ENCODE data around the gene TBP. TPM values are rescaled to one million over a fixed set of nuclear protein-coding genes. Genes with fewer than 3 reads are reported as not detected.
A peak's percentile ranks its signal among the peaks of the same experiment; 100 is the strongest.

Gene TBP
- total RNA-seq, 2 experiments from 2014 or later = 23.9 to 27.4 TPM

DNA sequence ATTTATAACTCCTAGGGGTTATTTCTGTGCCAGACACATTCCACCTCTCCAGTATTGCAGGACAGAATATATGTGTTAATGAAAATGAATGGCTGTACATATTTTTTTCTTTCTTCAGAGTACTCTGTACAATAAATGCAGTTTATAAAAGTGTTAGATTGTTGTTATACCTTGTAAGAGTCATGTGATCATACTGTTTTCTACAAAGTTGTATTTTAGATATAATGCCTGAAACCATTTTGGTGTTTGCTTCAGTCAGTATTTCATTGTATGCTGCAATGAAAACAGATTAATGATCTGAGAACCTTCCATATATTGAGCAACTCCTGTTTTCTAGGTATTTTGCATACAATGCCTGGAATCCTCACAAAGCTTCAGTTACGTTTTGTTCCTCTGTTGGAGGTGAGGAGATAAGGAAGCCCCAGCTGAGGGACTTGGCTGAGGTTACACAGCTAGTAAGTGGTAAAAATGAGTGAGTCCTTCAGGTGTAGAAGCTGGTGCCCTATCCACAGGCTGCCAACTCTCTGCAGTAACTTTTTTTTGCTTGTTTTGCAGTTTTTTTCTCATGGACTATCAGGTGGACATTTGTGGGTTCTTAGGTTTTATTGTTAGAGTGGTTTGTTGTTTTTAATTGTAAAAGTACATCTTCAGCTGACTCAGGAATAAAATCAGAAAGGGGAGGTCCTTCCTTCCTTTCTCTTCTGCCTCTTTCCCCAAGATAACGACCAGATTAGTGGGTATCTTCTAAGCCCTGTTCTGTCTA is 18.7 kb downstream of the TBP start:
- ChIA-PET POLR2A (no interaction called here), CTCF (interaction anchor here (1.1 to 2.1 kb wide), 2 partner anchors 9 to 11 kb away, joined by 3 to 10 read pairs; partner anchors contain the start of gene PDCD2)
- Mint-ChIP-seq H3K4me1 (no peaks in the 10 kb centered on the region), H3K4me3 (no peak overlapping the region), H3K36me3 (ENCODE audit: low read depth) (peaks cover 35% of the 10 kb centered on the region), H3K27me3 (no peaks in the 10 kb centered on the region), H3K9me3 (ENCODE audit: low read depth) (no peaks in the 10 kb centered on the region), H3K27ac (no peak overlapping the region)
- ATAC-seq (no peak), DNase-seq (no peak)
- intact Hi-C loops (cut with DNase I, micrococcal nuclease) = no loop called here

DNA sequence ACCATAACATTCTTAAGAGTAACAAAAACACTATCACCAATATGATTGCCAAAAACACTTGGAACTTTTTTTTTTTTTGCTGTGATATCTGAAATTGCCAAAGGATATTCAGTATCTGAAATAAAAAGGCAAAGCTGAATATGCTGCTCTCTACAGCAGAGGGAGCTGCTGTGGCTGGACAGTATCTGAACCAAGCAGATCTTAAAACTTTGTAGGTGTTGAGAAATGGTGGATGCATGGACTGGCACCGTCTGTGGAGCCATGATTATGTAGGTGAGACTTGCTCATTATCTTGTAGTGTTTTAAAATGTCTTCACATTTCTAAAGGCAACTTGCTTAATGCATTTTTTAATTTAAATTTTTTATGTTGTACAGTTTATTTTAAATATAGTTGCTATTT is 21.1 kb downstream of the TBP start:
- peak overlapping the region; percentile 13 for H3K27ac Mint-ChIP-seq
- no peak overlapping the region for H3K4me3 Mint-ChIP-seq
- no peak for ATAC-seq
- DNase-seq = no peak
- CTCF ChIA-PET = interaction anchor here (1.0 to 2.1 kb wide), 5 partner anchors 9 to 694 kb away, joined by 3 to 10 read pairs (median 4); partner anchors contain the start of gene PDCD2
- H3K27me3 Mint-ChIP-seq = no peaks in the 10 kb centered on the region
- peaks cover 37% of the 10 kb centered on the region for H3K36me3 Mint-ChIP-seq (ENCODE audit: low read depth)
- POLR2A ChIA-PET = interaction anchor here (0.8 kb wide), 1 partner anchor 23 kb away, joined by 3 read pairs; no protein-coding TSS in a partner anchor
- intact Hi-C loops (cut with DNase I, micrococcal nuclease) = no loop called here
- H3K4me1 Mint-ChIP-seq = no peaks in the 10 kb centered on the region
- H3K9me3 Mint-ChIP-seq (ENCODE audit: low read depth) = no peaks in the 10 kb centered on the region

DNA sequence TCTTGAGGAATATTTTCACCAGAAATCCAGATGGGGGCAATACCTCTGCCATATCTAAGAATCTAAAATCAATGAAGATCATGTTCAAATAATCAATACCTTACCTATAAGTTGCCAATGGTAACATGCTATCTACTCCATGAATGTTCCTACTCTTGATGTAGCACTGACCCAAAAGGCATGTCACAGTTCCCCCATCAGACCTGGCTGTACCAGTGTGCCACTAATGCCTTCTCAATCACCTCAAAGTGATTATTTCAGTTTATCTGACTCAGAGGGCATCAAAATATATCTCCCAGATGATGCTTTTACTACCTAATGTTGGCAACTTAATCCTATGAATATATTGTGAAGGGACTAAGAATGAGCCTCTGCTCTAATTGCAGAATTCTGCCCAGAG is 24.7 kb downstream of the TBP start:
- H3K9me3 Mint-ChIP-seq (ENCODE audit: low read depth) = no peaks in the 10 kb centered on the region
- peak overlapping the region; percentile 7 for H3K27ac Mint-ChIP-seq
- ChIA-PET CTCF (no interaction called here), POLR2A (no interaction called here)
- H3K27me3 Mint-ChIP-seq = no peaks in the 10 kb centered on the region
- ATAC-seq (no peak), DNase-seq (no peak)
- H3K4me1 Mint-ChIP-seq = peaks cover 24% of the 10 kb centered on the region
- peaks cover 55% of the 10 kb centered on the region for H3K36me3 Mint-ChIP-seq (ENCODE audit: low read depth)
- no peak overlapping the region for H3K4me3 Mint-ChIP-seq
- intact Hi-C loops (cut with DNase I, micrococcal nuclease) = no loop called here

DNA sequence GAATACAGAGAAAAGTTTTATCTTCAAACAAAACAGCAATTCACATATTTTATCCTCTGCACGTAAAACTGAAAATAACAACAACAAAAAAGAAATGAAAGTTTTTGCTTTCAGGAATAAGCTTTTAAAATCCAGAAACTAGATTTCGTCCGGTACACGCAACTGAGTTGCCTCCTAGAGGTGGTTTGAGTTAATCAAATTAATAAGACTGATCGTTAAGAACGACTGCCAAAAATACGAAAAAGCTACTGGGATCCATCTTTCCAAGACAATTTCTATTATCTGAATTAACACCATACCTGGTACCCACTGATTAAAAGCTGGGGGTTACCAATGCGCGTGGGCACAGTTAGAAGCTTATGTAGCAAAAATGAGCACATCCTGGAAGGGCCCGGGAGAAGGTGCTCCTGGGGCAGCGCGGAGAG is 29.6 kb downstream of the TBP start:
- Mint-ChIP-seq H3K4me3 (peak overlapping the region; percentile 91), H3K27ac (peak overlapping the region; percentile 93), H3K27me3 (no peaks in the 10 kb centered on the region), H3K9me3 (ENCODE audit: low read depth) (no peaks in the 10 kb centered on the region), H3K4me1 (peaks cover 30% of the 10 kb centered on the region), H3K36me3 (ENCODE audit: low read depth) (peaks cover 46% of the 10 kb centered on the region)
- POLR2A ChIA-PET = interaction anchor here (1.7 kb wide), 1 partner anchor 32 kb away, joined by 5 read pairs; no protein-coding TSS in a partner anchor
- CTCF ChIA-PET = interaction anchor here (0.8 to 1.9 kb wide), 7 partner anchors 10 to 41 kb away, joined by 3 to 10 read pairs (median 4); partner anchors contain the start of gene PSMB1
- DNase-seq (no peak), ATAC-seq (no peak)
- intact Hi-C loops (cut with DNase I, micrococcal nuclease) = loop anchor here (1.0 kb wide), 4 partner anchors 29 to 881 kb away; partner anchors contain the start of genes FAM120B (in 2 of the 2), TBP (in 2 of the 2), C6orf120 (in 1 of the 2) and DYNLT2 (in 1 of the 2)

DNA sequence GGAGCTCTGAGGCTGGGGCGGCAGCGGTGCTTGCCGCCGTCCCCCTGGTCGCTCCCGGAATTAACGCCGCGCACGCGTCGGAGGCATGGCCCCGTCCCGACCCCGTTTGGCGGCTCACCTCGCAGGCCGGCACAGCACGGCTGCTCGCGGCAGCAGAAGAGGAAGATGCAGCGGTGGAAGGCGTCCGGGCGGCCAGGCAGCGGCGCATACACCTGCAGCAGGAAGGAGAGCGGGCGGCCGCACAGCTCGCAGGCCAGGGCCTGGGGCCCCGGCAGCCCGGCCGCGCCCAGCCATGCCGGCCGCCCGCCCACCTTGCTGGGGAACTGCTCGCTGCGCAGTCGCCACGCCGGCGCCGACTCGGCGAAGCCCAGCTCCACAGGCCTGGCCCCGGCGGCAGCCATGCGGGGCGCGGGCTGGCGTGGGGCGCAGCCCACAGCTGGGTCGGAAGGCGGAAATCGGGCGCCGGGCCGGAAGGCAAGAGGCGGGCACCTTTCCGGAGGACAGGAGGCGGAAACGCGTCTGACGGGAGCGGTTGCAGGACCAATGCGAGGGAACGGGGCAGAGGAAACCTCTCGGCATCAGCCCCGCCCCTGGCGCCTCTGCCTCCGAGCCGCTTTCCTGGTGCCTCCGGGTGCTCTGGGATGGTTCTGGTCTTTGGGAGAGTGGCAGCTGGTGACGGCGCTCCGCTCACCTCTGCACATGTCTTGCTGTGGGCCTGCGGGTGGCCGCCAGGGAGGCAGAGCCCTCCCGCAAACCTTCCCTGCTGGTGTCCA is 30.2 kb downstream of the TBP start, which contains the start of gene PDCD2:
Gene PDCD2, minus strand, starts transcription at position 457 of the 773 bp plus-strand sequence. Its CDS starts 56 bp downstream, at position 401.
- H3K4me3 Mint-ChIP-seq = peak within 1 kb of the TSS; percentile 91
- ChIA-PET CTCF (interaction anchor here (0.8 to 1.9 kb wide), 7 partner anchors 10 to 41 kb away, joined by 3 to 10 read pairs (median 4); partner anchors contain the start of gene PSMB1), POLR2A (interaction anchor here (1.7 kb wide), 1 partner anchor 32 kb away, joined by 5 read pairs; no protein-coding TSS in a partner anchor)
- H3K4me1 Mint-ChIP-seq = peaks cover 30% of the 10 kb centered on the region
- DNase-seq (peak; percentile 96), ATAC-seq (peak; percentile 96)
- H3K27ac Mint-ChIP-seq = peak within 1 kb of the TSS; percentile 95
- H3K27me3 Mint-ChIP-seq = no peaks in the 10 kb centered on the region
- intact Hi-C loops (cut with DNase I, micrococcal nuclease) = loop anchor here (1.0 kb wide), 4 partner anchors 30 to 882 kb away; partner anchors contain the start of genes FAM120B (in 2 of the 2), TBP (in 2 of the 2), C6orf120 (in 1 of the 2) and DYNLT2 (in 1 of the 2)
- H3K36me3 Mint-ChIP-seq (ENCODE audit: low read depth) = peaks cover 40% of the 10 kb centered on the region
- no peaks in the 10 kb centered on the region for H3K9me3 Mint-ChIP-seq (ENCODE audit: low read depth)

DNA sequence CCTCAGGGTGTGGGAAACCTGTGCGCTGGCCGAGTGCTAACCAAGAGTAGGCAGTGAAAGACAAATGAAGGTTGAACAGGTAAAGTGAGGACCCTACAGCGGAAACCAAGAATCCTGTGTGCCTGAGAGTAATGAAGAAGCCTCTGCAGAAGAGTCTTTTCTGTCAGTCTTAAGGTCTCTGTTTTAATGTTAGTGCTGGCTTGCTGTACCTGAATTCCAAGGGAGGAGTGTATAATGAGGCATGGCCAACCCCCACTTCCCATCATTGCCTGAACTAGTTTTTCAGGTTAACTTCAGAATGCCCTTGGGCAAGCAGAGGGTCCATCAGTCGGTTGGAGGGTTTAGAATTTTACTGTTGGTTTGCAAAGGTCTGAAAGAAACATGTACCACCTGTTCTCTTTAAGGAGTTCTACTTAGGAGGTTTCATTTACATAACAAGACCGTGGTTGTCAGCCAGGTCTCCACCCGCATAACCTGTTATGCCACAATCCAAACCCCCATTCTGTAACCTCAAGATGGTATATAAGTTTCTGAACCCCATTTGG is 30.9 kb downstream of the TBP start:
- Mint-ChIP-seq H3K4me3 (peak overlapping the region; percentile 91), H3K4me1 (peaks cover 30% of the 10 kb centered on the region), H3K27me3 (no peaks in the 10 kb centered on the region), H3K27ac (peak overlapping the region; percentile 95), H3K9me3 (ENCODE audit: low read depth) (no peaks in the 10 kb centered on the region), H3K36me3 (ENCODE audit: low read depth) (peaks cover 35% of the 10 kb centered on the region)
- intact Hi-C loops (cut with DNase I, micrococcal nuclease) = loop anchor here (1.0 kb wide), 4 partner anchors 31 to 883 kb away; partner anchors contain the start of genes FAM120B (in 2 of the 2), TBP (in 2 of the 2), C6orf120 (in 1 of the 2) and DYNLT2 (in 1 of the 2)
- ChIA-PET POLR2A (interaction anchor here (1.7 kb wide), 1 partner anchor 33 kb away, joined by 5 read pairs; no protein-coding TSS in a partner anchor), CTCF (interaction anchor here (1.1 to 1.9 kb wide), 3 partner anchors 11 to 33 kb away, joined by 3 to 10 read pairs (median 9); no protein-coding TSS in a partner anchor)
- no peak for DNase-seq
- ATAC-seq = no peak

DNA sequence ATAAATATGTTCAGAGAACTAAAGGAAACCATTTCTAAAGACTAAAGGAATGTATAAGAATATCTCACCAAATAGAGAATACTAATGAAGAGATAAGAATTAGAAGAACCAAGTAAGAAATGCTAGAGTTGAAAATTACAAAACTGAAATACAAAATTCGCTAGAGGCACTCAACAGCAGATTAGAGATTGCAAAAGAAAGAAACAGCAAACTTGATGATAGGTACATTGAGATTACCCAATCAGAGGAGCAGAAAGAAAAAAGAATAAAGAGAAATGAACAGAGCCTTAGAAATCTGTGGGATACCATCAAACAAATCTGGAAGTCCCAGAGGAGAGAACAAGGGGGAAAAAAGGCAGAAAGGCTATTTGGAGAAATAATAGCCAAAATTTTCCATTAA is 36.6 kb downstream of the TBP start:
- no peak for DNase-seq
- intact Hi-C loops (cut with DNase I, micrococcal nuclease) = no loop called here
- peaks cover 17% of the 10 kb centered on the region for H3K9me3 Mint-ChIP-seq (ENCODE audit: low read depth)
- peaks cover 12% of the 10 kb centered on the region for H3K27me3 Mint-ChIP-seq
- H3K27ac Mint-ChIP-seq = no peak overlapping the region
- peaks cover 8% of the 10 kb centered on the region for H3K36me3 Mint-ChIP-seq (ENCODE audit: low read depth)
- no peaks in the 10 kb centered on the region for H3K4me1 Mint-ChIP-seq
- POLR2A ChIA-PET = no interaction called here
- ATAC-seq = no peak
- CTCF ChIA-PET = interaction anchor here (1.0 kb wide), 1 partner anchor 23 kb away, joined by 3 read pairs; no protein-coding TSS in a partner anchor
- H3K4me3 Mint-ChIP-seq = no peak overlapping the region

DNA sequence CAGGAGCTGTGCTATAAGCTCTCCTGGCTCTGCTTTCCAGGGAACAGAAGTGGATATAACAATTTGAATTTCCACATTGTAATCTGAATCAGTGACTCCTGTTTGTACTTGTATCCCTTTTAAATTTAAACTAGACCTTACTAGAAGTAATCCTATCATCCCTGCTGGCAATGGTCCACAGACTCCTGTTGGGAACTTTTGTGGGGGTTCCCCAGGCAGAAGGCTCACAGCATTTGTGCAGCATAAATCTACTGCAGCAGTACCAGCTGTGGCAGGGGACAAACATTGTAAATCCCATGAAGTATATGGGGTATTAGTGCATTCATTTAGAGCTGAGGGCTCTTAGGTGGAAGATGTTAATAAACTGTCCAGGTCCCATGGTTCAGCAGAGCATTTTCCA is 42.3 kb downstream of the TBP start:
- no peaks in the 10 kb centered on the region for H3K4me1 Mint-ChIP-seq
- intact Hi-C loops (cut with DNase I, micrococcal nuclease) = no loop called here
- CTCF ChIA-PET = no interaction called here
- ATAC-seq (no peak), DNase-seq (no peak)
- peaks cover 13% of the 10 kb centered on the region for H3K9me3 Mint-ChIP-seq (ENCODE audit: low read depth)
- no peak overlapping the region for H3K4me3 Mint-ChIP-seq
- H3K27ac Mint-ChIP-seq = no peak overlapping the region
- peaks cover 6% of the 10 kb centered on the region for H3K36me3 Mint-ChIP-seq (ENCODE audit: low read depth)
- peaks cover 10% of the 10 kb centered on the region for H3K27me3 Mint-ChIP-seq
- POLR2A ChIA-PET = no interaction called here

DNA sequence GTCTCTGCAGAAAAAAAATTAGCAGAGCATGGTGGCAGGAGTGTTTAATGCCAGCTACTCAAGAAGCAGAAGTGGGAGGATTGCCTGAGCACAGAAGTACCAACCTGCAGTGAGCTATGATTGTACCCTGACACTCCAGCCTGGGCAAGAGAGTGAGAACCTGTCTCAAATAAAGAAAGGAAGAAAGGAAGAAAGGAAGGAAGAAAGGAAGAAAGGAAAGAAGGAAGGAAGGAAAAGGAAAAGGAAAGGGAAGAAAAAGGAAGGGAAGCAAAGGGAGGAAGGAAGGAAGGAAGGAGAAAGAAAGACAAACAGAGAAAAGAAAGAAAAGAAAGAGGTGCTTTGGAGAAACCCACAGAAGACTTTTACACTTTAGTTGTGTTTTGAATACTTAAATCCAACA is 43.1 kb downstream of the TBP start:
- ATAC-seq (no peak), DNase-seq (no peak)
- H3K4me1 Mint-ChIP-seq = no peaks in the 10 kb centered on the region
- ChIA-PET CTCF (no interaction called here), POLR2A (no interaction called here)
- H3K9me3 Mint-ChIP-seq (ENCODE audit: low read depth) = peaks cover 8% of the 10 kb centered on the region
- intact Hi-C loops (cut with DNase I, micrococcal nuclease) = no loop called here
- H3K27ac Mint-ChIP-seq = no peak overlapping the region
- no peak overlapping the region for H3K4me3 Mint-ChIP-seq
- H3K36me3 Mint-ChIP-seq (ENCODE audit: low read depth) = peaks cover 1% of the 10 kb centered on the region
- peaks cover 7% of the 10 kb centered on the region for H3K27me3 Mint-ChIP-seq

DNA sequence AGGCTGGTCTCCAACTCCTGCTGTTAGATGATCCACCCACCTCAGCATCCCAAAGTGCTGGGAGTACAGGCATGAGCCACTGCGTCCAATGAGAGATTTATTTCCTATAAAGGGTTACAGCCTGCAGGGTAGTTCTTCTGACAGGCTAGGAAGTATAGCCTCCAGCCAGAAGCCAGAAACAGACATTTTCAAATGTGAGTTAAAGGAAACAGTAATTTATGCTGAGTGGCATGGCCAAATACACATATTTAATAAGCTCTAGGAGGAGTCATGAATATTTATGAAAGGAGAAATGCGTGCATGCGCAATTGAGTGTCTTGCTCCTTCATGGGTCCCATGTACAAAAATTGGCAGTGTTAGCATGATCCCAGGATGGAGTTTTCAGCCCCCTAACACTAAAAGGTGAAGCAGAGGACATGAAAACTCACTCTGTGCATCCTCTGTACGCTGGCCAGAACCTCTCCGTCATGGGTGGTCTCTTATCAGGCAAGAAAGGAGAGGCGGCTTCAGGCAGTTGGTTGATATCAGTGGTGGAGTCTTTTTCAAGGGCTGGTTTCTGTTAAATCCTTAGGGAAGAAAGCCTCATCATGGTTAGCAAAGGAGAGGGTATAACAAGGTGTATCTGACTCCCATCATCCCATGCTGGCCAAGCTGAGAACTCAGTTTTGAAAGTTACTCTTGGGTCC is 51.5 kb downstream of the TBP start:
- no peak overlapping the region for H3K27ac Mint-ChIP-seq
- POLR2A ChIA-PET = interaction anchor here (0.6 kb wide), 1 partner anchor 553 kb away, joined by 4 read pairs; no protein-coding TSS in a partner anchor
- H3K9me3 Mint-ChIP-seq (ENCODE audit: low read depth) = no peaks in the 10 kb centered on the region
- H3K36me3 Mint-ChIP-seq (ENCODE audit: low read depth) = no peaks in the 10 kb centered on the region
- H3K4me1 Mint-ChIP-seq = no peaks in the 10 kb centered on the region
- ATAC-seq = no peak
- CTCF ChIA-PET = no interaction called here
- H3K4me3 Mint-ChIP-seq = no peak overlapping the region
- no peak for DNase-seq
- peaks cover 42% of the 10 kb centered on the region for H3K27me3 Mint-ChIP-seq
- intact Hi-C loops (cut with DNase I, micrococcal nuclease) = no loop called here

Measured in activated CD4-positive, alpha-beta T cell treated with anti-CD3 and anti-CD28 coated beads for 36 hours (primary cell).